ENCODE measurements around the gene CA12. TPM values are rescaled to one million over a fixed set of nuclear protein-coding genes. Genes with fewer than 3 reads are reported as not detected.

Gene CA12
- total RNA-seq, 1 donor from 2014 or later = 20.5 TPM

- DNase-seq (ENCODE audit: low spot score) = no peak
These were observed 2.7 kb downstream of the CA12 start for GRCh38 chr15:63378946-63379345.

GRCh38 chr15:63374686-63375520 lies 6.7 kb downstream of the CA12 start:
- DNase-seq (ENCODE audit: low spot score) = no peak

DNA sequence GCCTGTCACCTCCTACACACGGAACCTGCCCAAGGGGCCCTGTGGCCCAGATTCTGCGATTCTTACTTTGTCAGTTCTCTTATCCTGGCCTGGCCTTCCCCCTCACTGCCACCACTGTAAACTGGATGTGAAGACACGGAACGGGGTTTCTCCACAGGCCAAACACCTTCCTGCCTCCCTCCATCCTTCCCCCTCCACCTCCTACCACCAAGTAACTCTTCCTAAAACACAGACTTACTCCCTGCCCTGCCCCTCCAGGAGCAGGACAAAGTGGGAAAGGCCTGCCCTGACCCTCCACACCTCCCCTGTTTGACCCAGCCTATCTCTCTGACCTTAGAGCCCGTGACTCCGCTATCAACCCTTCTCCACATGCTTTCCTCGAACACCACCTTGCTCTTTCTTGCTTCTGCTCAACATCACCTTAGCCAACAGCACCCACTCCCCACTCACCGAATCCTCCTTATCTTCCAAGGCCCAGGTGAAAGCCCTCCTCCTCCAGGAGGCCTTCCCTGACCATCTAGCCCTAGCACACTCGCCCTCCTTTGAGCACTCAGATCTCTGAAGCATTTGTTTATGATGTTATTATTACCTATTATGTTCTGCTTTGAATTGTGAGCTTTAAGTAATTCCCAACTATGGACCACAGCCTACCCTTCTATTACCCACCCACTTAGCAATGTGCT lies 7.6 kb downstream of the CA12 start:
- no peak for DNase-seq (ENCODE audit: low spot score)

- DNase-seq (ENCODE audit: low spot score) = no peak
These were observed 8.3 kb downstream of the CA12 start for GRCh38 chr15:63373330-63373729.

DNA sequence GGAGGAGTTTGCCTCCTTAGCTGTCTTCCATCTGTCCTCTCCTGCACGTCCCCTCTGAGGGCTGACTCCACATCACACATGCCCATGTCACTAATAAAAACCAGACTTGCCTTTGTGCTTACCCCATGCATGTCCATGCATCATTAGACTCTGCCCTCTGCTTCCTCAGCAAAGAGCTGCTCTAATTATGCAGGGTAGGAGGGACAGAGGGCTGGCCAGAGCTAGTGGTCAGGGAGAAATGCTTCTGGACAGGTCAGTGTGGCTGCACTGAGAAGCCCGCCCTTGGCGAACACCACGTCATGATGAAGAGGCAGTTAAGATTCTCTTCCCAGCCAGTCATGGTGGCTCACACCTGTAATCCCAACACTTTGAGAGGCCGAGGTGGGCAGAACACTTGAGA lies 8.9 kb downstream of the CA12 start:
- DNase-seq (ENCODE audit: low spot score) = no peak

- no peak for DNase-seq (ENCODE audit: low spot score)
These were observed 9.5 kb downstream of the CA12 start for GRCh38 chr15:63372018-63372705.

GRCh38 chr15:63371297-63371918 lies 10.2 kb downstream of the CA12 start:
- DNase-seq (ENCODE audit: low spot score) = no peak

DNA sequence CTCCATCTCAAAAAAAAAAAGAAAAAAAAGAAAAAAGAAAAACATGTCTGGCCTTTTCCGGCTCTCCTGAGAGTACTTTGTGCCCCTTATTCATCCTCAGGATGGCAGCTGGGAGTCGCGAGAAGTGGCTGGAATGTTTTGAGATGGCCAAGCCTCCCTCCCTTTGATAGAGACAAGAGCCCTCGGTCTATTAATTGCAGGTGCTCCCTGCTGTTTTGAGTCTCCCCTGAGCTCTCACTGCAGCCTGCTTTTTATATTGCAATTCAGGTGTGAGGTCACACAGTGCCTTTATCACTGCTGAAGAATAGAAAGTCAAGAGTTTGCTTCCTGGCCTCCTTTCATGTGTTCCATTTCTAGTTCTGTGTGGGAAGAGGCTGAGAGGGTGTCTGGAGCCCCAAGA lies 10.9 kb downstream of the CA12 start:
- no peak for DNase-seq (ENCODE audit: low spot score)

GRCh38 chr15:63369781-63370180 lies 11.9 kb downstream of the CA12 start:
- no peak for DNase-seq (ENCODE audit: low spot score)

- DNase-seq (ENCODE audit: low spot score) = no peak
These were observed 12.3 kb downstream of the CA12 start for GRCh38 chr15:63369296-63369695.

DNA sequence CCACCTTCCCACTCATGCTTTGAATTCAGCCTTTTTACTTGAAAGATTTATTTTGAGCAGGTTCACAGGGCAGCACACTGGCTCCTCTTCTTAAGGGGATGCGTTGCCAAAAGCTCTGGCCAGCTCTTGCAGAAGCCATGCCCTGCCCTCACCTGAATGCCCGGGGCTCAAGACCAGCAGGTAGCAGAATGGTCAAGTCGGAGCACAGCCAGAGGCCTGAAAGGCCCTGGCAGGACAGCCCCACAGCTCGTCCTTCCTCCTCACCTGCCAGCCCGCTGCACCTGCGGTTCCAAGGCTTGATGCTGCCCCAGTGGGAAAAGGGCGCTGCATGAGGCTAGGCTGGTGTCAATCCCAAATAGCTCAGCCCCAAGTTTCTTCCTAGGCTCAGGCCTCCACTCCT lies 13.1 kb downstream of the CA12 start:
- no peak for DNase-seq (ENCODE audit: low spot score)

DNA sequence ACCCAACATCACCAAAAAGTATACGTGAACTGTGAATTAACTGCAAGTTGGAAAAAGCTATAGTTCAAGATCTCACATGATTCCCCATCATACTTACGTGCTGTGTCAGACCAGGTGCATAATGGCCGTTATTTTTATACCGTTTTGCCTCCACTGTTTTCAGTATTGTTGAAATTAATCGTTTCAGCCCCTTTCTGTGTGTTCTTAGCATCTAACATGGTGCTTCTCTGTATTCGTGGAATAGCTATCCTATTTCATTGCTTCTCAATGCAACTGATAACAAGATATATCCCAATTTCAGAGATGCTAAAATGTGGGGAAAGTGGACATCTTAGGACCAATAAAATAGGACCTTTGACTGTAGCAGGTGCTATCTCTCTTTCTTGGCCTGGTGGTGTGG lies 13.7 kb downstream of the CA12 start:
- no peak for DNase-seq (ENCODE audit: low spot score)

DNA sequence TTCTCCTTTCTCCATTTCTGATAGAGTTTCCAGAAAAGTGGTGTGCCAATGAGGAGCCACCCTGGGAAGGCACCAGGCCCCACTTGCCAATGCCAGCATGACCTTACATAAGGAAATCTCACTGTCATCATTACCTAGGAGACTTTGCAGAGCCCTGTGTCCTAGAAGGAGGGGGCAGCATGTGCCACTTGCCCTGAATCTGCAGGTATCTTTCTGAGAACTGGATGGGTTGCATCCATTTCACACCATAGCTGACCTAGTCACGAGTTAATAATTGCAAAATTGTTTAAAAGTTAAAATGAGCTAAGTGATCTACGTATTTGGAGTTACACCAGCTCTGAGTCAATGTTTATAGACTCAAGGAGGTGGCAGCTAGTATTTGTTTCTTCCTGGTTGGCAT lies 14.3 kb downstream of the CA12 start:
- DNase-seq (ENCODE audit: low spot score) = no peak

DNA sequence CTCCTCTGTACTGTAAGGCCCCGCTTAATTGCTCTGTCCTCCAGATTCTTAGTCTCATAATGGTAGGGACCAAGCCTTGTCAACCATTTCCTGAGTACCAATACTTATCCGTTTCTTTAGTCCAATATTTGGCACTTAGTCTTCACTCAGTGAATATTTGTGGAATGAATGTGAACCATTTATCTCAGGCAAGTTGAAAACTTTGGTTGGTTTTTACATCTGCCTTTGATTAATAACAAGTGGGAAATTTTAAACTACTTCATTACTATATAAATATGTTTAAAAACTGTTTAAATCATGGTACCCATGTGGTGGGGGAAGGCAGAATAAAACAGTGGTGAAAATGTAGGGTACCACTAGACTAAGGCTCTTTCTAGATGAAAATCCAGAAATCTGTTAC lies 15.2 kb downstream of the CA12 start:
- no peak for DNase-seq (ENCODE audit: low spot score)

DNA sequence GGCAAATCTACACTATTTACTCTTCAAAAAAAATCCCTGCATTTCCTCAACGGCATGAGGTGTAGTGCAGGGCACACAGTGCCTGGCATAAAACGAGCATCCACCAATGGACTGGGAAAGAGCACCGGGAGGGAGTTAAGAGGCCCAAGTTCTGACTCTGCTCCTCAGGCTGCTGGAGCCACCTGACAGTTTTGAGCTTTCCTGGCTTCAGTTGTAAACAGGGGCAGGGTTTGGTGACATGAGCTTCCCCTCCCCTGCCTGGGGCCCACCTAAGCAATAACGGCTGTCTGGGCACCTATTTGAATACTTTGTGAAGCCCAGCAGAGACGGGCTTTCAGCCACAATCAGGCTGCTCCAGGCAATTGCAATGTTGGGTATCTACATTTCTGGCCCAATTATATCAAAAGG lies 16.4 kb downstream of the CA12 start:
- DNase-seq (ENCODE audit: low spot score) = no peak

GRCh38 chr15:63364399-63365272 lies 17.0 kb downstream of the CA12 start:
- no peak for DNase-seq (ENCODE audit: low spot score)

DNA sequence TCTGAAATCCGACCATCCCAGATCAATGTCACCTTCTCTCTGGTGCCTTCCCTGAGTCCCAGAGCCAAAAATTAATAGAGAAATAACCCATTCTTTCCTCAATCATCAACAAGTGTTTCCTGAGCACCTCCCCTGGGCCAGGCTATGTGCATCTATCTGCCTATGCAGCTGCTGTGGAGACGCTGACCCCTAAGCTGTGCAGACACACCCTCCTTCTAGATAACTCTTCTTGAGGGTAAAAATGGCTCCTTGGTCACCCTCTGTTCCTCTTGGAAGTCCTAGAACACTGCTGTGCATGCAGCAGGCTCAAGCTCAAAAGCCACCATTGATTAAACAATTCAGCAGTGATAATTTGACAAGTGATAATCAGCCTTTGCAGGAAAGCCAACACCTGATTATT lies 18.4 kb downstream of the CA12 start:
- DNase-seq (ENCODE audit: low spot score) = no peak

GRCh38 chr15:63362885-63363284 lies 18.8 kb downstream of the CA12 start:
- DNase-seq (ENCODE audit: low spot score) = no peak

- DNase-seq (ENCODE audit: low spot score) = peak; percentile 69
These were observed 19.4 kb downstream of the CA12 start for GRCh38 chr15:63362196-63362595.

DNA sequence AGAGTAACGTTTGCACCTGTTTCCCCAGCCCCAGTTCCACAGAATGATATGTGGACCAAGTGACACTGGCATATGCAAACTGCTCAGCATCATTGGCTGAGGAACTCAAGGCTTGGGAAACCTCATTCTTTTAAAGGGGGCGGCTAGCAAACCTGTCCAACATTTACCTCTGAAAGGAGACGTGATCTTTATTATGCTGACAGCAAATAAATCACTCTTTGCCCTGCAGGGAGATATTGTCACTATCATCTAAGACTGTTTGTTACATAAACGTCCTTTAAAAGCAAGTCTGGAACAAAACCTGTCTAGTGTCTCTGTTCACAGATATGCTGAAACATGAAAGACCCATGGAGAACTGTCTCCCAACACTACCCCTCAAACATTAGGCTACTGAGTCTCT lies 21.5 kb downstream of the CA12 start:
- no peak for DNase-seq (ENCODE audit: low spot score)

All from mucosa of gallbladder (tissue), 1 donor.